Activated CD4-positive, alpha-beta T cell treated with anti-CD3 and anti-CD28 coated beads for 36 hours (primary cell): ENCODE data around the gene IQGAP3. TPM values are rescaled to one million over a fixed set of nuclear protein-coding genes. Genes with fewer than 3 reads are reported as not detected.

Source experiments
- ATAC-seq: fragments of 200-7000 bp; cut with Tn5 transposase; one replicate; pipeline ENCODE4 v1.10.0; 2021; ENCODE audit warnings: mild to moderate bottlenecking, moderate library complexity
- CTCF ChIA-PET: fragments of 350-600 bp; sonication (Branson Sonifier 250); formaldehyde crosslinking; loops from one replicate; lab custom pipeline; 2021; ENCODE audit warnings: antibody characterized with exemption; lab: Charles Lee
- POLR2A ChIA-PET: fragments of 350-600 bp; sonication (Branson Sonifier 250); formaldehyde crosslinking; loops from one replicate; lab custom pipeline; 2021; ENCODE audit warnings: antibody characterized with exemption, inconsistent platforms; lab: Charles Lee
- DNase-seq: peaks from one replicate; pipeline ENCODE4 v3.0.0-alpha.2; 2020
- H3K27ac Mint-ChIP-seq: one replicate; pipeline ENCODE4 v1.8.0; 2021; ENCODE audit warnings: mixed read lengths
- H3K27me3 Mint-ChIP-seq: one replicate; pipeline ENCODE4 v1.8.0; 2021; ENCODE audit warnings: mixed read lengths
- H3K36me3 Mint-ChIP-seq: one replicate; pipeline ENCODE4 v1.8.0; 2021; ENCODE audit warnings: low read depth, mixed read lengths
- H3K4me1 Mint-ChIP-seq: one replicate; pipeline ENCODE4 v1.8.0; 2021; ENCODE audit warnings: mixed read lengths
- H3K4me3 Mint-ChIP-seq: one replicate; pipeline ENCODE4 v1.8.0; 2021; ENCODE audit warnings: mild to moderate bottlenecking, moderate library complexity, mixed read lengths
- H3K9me3 Mint-ChIP-seq: one replicate; pipeline ENCODE4 v1.8.0; 2021; ENCODE audit warnings: low read depth, mixed read lengths
- intact Hi-C, 2 experiments: fragments of 100-400 bp; cut with DNase I in 1 of 2; cut with micrococcal nuclease in 1 of 2; formaldehyde crosslinking; loops; one replicate each; pipeline versions ENCODE4 v1.14.2 to v1.15.1; 2022 to 2024; cut with DNase I, micrococcal nuclease
- total RNA-seq, 2 experiments: library from RNA; stranded (reverse); gene quantifications; one replicate each; pipeline ENCODE4 v1.2.3, GENCODE V29; 2021

Gene IQGAP3
- total RNA-seq, 2 experiments from 2014 or later: 14.9 to 16.0 TPM

DNA sequence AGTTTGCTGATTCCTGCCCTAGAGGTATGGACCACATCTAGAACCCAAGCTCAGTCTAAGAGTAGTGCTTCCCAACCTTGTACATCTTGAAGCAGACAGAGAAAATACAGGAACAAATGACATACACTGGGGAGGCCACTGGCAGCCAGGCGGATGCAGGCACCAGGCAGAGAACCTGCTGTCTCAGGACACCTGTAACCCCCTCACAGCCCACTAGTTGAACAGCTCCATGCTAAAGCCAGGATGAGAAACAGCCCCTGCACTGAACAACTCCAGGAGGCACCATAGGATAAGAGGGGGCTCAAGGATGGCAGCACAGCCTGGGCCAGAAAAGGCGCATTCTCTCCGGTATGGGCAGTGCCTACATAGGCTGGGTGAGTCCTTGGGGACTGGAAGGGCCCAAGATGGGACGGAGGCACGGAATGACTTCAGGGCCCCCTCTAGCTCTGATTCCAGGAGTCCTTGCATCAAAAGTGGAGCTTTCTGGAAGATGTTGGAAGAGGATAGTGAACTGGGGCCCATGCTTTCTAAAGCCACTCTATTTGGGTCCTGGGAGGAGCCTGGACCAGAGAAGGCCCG lies 87.8 kb downstream of the IQGAP3 start:
- Mint-ChIP-seq H3K4me3 (no peak overlapping the region), H3K27ac (peak overlapping the region; percentile 39), H3K27me3 (no peaks in the 10 kb centered on the region), H3K9me3 (no peaks in the 10 kb centered on the region), H3K4me1 (peaks cover 76% of the 10 kb centered on the region), H3K36me3 (peaks cover 29% of the 10 kb centered on the region)
- intact Hi-C loops: loop anchor here (5.0 kb wide), 2 partner anchors 98 to 108 kb away; partner anchors contain the start of gene NAXE (in 1 of the 2)
- DNase-seq (no peak), ATAC-seq (no peak)
- ChIA-PET POLR2A (interaction anchor here (0.6 to 1.5 kb wide), 3 partner anchors 16 to 53 kb away, joined by 3 to 8 read pairs (median 3); no protein-coding TSS in a partner anchor), CTCF (interaction anchor here (0.6 to 10.0 kb wide), 13 partner anchors 12 to 437 kb away, joined by 3 to 63 read pairs (median 3); partner anchors contain the start of gene MEF2D)

DNA sequence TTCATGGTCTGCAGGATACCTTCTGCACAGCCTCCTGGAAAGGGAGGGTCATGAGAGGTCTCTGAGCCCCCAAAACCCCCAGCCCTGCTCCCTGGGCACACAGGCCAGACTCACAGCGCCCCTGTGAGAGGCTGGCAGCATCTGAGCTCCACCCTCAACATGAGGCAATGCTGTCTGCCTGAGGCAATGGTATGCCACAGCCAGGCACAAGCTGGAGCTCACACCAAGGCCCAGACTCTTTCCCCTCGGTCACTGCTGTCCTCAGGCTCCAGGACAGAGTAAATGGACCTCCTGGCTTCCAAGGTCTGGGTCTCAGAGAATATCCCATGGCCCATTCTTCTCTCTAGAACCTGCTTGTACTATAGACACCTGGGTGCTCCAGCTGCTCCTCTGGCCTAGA lies 89.0 kb downstream of the IQGAP3 start:
- intact Hi-C loops: loop anchor here (5.0 kb wide), 2 partner anchors 99 to 109 kb away; partner anchors contain the start of gene NAXE (in 1 of the 2)

DNA sequence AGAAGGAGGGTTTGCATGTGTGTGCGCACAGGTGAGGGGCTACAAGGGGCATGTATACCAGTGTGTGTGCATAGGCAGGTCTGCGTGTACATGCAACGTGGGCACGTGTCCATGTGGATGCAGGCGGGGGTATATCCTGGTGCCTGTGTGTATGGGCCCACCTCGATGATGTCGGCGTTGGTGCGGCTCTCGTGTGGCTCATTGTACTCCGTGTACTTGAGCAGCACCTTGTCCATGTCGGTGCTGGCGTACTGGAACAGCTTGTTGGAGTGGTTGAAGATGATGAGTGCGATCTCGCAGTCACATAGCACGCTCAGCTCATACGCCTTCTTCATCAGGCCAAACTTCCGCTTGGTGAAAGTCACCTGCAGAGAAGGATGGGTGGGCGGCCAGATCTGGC lies 90.1 kb downstream of the IQGAP3 start:
- Mint-ChIP-seq H3K27ac (no peak overlapping the region), H3K9me3 (no peaks in the 10 kb centered on the region), H3K36me3 (peaks cover 41% of the 10 kb centered on the region), H3K27me3 (no peaks in the 10 kb centered on the region), H3K4me1 (peaks cover 61% of the 10 kb centered on the region), H3K4me3 (no peak overlapping the region)
- DNase-seq (no peak), ATAC-seq (no peak)
- CTCF ChIA-PET: interaction anchor here (0.7 to 4.2 kb wide), 8 partner anchors 9 to 223 kb away, joined by 3 to 36 read pairs (median 9); partner anchors contain the start of gene CRABP2
- intact Hi-C loops: loop anchor here (5.0 kb wide), 2 partner anchors 100 to 110 kb away; partner anchors contain the start of gene NAXE (in 1 of the 2)
- POLR2A ChIA-PET: no interaction called here

More for the DNA sequence above, 89.0 kb downstream of the IQGAP3 start:
- ChIA-PET POLR2A (interaction anchor here (1.5 kb wide), 1 partner anchor 18 kb away, joined by 3 read pairs; no protein-coding TSS in a partner anchor), CTCF (interaction anchor here (0.6 to 10.0 kb wide), 10 partner anchors 8 to 243 kb away, joined by 3 to 63 read pairs (median 3); partner anchors contain the start of gene MEF2D)
- Mint-ChIP-seq H3K27me3 (no peaks in the 10 kb centered on the region), H3K4me1 (peaks cover 64% of the 10 kb centered on the region), H3K27ac (peak overlapping the region; percentile 71), H3K4me3 (no peak overlapping the region), H3K36me3 (peaks cover 36% of the 10 kb centered on the region), H3K9me3 (no peaks in the 10 kb centered on the region)
- no peak for DNase-seq
- no peak for ATAC-seq

DNA sequence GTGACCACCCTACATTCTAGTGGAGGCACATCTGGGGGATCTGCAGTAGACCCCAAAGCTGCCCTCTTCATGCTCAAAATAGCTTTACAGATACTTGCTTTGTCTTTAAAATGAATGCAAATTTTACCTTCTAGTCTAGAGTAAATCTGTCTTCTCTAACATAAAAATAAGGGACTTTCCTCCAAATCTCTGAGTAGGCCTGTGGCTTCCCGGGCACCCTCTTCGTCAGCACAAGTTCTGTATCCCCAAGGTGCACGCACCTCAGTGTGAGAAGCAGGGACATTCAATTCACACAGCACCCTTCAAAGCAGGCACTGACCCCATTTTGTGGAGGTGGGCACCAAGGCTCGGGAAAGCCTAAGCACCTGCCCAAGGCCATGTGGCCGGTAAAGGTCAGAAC lies 90.8 kb downstream of the IQGAP3 start:
- peaks cover 45% of the 10 kb centered on the region for H3K36me3 Mint-ChIP-seq
- ATAC-seq (peak; percentile 68), DNase-seq (peak; percentile 74)
- H3K4me1 Mint-ChIP-seq: peaks cover 61% of the 10 kb centered on the region
- H3K27me3 Mint-ChIP-seq: no peaks in the 10 kb centered on the region
- no peaks in the 10 kb centered on the region for H3K9me3 Mint-ChIP-seq
- intact Hi-C loops: loop anchor here (1.0 to 5.0 kb wide), 6 partner anchors 18 to 127 kb away; partner anchors contain the start of genes GPATCH4 (in 1 of the 2) and NAXE (in 1 of the 2)
- peak overlapping the region; percentile 4 for H3K4me3 Mint-ChIP-seq
- CTCF ChIA-PET: interaction anchor here (0.6 to 4.2 kb wide), 21 partner anchors 10 to 909 kb away, joined by 3 to 45 read pairs (median 5); partner anchors contain the start of genes MEF2D and TTC24
- peak overlapping the region; percentile 72 for H3K27ac Mint-ChIP-seq
- POLR2A ChIA-PET: interaction anchor here (0.8 to 1.2 kb wide), 2 partner anchors 19 to 21 kb away, joined by 3 to 4 read pairs; partner anchors contain the start of gene MEF2D

DNA sequence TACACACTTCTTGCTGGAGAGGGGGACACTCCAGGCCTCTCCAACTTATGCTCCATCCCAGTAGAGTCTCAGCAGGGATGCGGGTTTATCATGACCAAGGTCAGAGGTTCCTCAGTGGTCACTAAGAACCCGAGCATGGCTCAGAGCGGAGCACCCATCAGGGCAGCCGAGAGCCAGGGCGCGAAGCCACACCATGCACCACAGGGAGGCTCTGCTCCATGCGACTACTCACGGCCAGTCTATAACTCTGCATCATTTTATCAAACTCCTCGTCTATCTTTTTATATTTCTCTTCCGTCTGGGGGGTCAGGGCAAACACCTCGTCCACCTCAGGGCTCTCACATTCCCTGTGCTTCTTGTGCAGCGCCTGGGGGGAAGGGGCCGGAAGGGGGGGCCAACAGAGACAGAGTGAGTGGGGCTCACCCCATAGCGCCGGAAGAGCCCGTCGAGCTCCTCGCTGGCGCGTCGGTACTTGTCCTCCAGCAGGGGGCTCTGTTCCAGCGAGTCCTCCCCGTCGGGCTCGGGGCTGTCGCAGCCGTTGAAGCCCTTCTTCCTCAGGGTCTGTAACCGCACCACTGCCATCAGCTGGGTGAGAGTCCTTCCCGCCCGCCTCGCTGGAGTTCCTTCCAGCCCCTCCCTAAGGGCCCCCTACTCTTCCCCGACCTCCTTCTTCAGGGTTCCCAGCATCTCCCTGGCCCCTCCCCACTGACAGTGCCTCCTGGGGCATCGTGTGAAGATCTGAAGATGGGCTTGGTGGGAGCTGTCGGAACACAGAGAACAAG lies 91.8 kb downstream of the IQGAP3 start:
- DNase-seq (peak; percentile 89), ATAC-seq (peak; percentile 82)
- H3K27me3 Mint-ChIP-seq: no peaks in the 10 kb centered on the region
- H3K9me3 Mint-ChIP-seq: no peaks in the 10 kb centered on the region
- peak overlapping the region; percentile 25 for H3K4me3 Mint-ChIP-seq
- ChIA-PET CTCF (interaction anchor here (0.6 to 4.2 kb wide), 38 partner anchors 9 to 247 kb away, joined by 3 to 45 read pairs (median 5); partner anchors contain the start of genes MEF2D, NAXE and TTC24), POLR2A (interaction anchor here (0.6 to 1.7 kb wide), 6 partner anchors 8 to 24 kb away, joined by 3 to 7 read pairs (median 4); partner anchors contain the start of gene MEF2D)
- H3K27ac Mint-ChIP-seq: peak overlapping the region; percentile 72
- intact Hi-C loops: loop anchor here (1.0 to 5.0 kb wide), 8 partner anchors 19 to 128 kb away; partner anchors contain the start of genes GPATCH4 (in 1 of the 2), MEF2D (in 1 of the 2) and NAXE (in 1 of the 2)
- peaks cover 64% of the 10 kb centered on the region for H3K4me1 Mint-ChIP-seq
- H3K36me3 Mint-ChIP-seq: peaks cover 51% of the 10 kb centered on the region

DNA sequence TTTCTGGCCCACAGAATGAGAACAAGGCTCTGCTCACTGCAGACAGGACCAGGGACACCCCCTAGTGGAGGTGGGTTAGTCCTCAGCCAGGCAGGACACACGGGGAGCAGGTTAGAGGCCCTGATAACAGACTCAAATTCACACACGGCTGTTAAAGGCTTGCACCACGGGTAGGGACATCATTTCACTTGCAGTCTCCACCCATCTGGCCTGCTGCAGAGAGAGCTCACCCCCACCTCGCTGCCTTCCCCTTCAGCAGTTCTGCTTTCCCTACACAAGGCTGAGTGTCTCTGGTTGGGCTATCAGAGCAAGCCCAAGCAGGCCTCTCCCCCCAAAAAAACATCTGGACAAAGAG lies 92.4 kb downstream of the IQGAP3 start:
- intact Hi-C loops: loop anchor here (1.0 to 5.0 kb wide), 7 partner anchors 20 to 129 kb away; partner anchors contain the start of genes GPATCH4 (in 1 of the 2), MEF2D (in 1 of the 2) and NAXE (in 1 of the 2)
- ChIA-PET POLR2A (interaction anchor here (0.6 to 1.7 kb wide), 6 partner anchors 9 to 25 kb away, joined by 3 to 7 read pairs (median 4); partner anchors contain the start of gene MEF2D), CTCF (interaction anchor here (0.6 to 4.2 kb wide), 30 partner anchors 8 to 248 kb away, joined by 3 to 45 read pairs (median 5); partner anchors contain the start of genes MEF2D, NAXE and TTC24)
- no peaks in the 10 kb centered on the region for H3K27me3 Mint-ChIP-seq
- peaks cover 66% of the 10 kb centered on the region for H3K4me1 Mint-ChIP-seq
- peaks cover 56% of the 10 kb centered on the region for H3K36me3 Mint-ChIP-seq
- DNase-seq: no peak
- H3K27ac Mint-ChIP-seq: peak overlapping the region; percentile 72
- H3K4me3 Mint-ChIP-seq: no peak overlapping the region
- H3K9me3 Mint-ChIP-seq: no peaks in the 10 kb centered on the region
- no peak for ATAC-seq

DNA sequence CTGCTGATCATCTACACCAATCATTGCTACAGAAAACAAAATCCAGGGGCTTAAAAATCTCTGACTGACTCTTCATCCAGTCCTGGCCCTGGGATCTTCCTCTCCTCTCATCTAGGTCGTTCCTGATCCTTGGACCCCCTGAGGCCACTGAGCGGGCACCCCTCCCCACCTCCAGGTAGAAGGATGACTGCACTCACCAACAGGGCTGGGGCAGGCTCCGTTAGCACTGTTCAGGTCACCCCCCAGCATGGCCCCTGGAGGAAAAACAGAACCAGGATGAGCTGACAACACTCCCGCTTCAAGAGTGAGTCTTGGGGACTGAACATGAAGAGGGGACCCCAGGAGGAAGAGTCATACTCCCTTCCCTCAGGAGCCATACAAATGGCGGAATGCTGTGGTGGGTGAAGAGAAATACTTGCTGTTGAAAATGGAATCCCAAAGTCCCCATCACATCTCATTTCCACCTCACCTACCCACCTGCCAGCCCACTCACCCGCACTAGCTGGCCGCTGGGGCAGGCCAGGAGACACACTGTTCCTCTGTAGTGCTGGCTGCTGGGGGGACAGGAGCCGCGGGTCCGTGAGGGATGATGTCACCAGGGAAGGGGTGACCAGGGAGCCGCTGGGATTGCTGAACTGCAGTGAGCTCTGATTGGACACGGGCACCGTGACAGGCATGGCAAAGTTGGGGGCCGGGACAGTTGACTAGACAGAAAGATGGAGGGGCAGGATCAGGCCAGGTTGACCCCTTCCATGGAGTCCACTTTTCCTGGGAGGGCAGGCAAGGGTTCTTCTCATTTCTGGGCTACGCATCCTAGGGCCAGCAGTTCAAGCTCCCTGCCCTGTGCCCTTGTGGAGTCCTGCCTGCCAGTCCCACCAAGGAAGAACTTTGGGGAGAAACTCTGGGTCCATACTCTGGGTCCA lies 93.0 kb downstream of the IQGAP3 start:
- intact Hi-C loops: loop anchor here (1.0 to 5.0 kb wide), 7 partner anchors 21 to 129 kb away; partner anchors contain the start of genes GPATCH4 (in 1 of the 2), MEF2D (in 1 of the 2) and NAXE (in 1 of the 2)
- no peaks in the 10 kb centered on the region for H3K9me3 Mint-ChIP-seq
- no peak for ATAC-seq
- H3K27me3 Mint-ChIP-seq: no peaks in the 10 kb centered on the region
- peaks cover 63% of the 10 kb centered on the region for H3K4me1 Mint-ChIP-seq
- peaks cover 58% of the 10 kb centered on the region for H3K36me3 Mint-ChIP-seq
- POLR2A ChIA-PET: interaction anchor here (1.7 kb wide), 1 partner anchor 26 kb away, joined by 4 read pairs; no protein-coding TSS in a partner anchor
- CTCF ChIA-PET: interaction anchor here (0.8 to 4.2 kb wide), 3 partner anchors 12 to 23 kb away, joined by 4 to 45 read pairs (median 36); partner anchors contain the start of gene MEF2D
- H3K27ac Mint-ChIP-seq: peak overlapping the region; percentile 7
- H3K4me3 Mint-ChIP-seq: no peak overlapping the region
- DNase-seq: no peak

DNA sequence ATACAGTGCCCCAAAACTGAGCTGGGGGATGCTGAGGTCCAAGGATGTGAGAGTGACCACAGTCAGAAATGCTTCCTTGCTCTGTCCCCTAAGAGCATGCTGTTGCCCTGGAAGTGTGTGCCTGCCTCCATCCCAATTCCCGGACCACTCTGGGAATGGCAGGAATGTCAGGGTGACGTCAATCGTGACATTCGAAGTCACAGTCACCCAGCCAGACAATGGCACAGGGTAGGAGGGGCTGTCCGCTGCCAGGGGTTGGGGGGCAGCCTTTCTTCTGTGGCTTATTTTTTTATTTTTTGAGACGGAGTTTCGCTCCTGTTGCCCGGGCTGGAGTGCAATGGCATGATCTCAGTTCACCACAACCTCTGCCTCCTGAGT lies 94.1 kb downstream of the IQGAP3 start:
- ATAC-seq (no peak), DNase-seq (no peak)
- Mint-ChIP-seq H3K4me3 (no peak overlapping the region), H3K9me3 (no peaks in the 10 kb centered on the region), H3K4me1 (peaks cover 56% of the 10 kb centered on the region), H3K36me3 (peaks cover 70% of the 10 kb centered on the region), H3K27ac (peak overlapping the region; percentile 48), H3K27me3 (no peaks in the 10 kb centered on the region)
- ChIA-PET POLR2A (no interaction called here), CTCF (interaction anchor here (0.7 kb wide), 1 partner anchor 21 kb away, joined by 3 read pairs; no protein-coding TSS in a partner anchor)
- intact Hi-C loops: no loop called here

DNA sequence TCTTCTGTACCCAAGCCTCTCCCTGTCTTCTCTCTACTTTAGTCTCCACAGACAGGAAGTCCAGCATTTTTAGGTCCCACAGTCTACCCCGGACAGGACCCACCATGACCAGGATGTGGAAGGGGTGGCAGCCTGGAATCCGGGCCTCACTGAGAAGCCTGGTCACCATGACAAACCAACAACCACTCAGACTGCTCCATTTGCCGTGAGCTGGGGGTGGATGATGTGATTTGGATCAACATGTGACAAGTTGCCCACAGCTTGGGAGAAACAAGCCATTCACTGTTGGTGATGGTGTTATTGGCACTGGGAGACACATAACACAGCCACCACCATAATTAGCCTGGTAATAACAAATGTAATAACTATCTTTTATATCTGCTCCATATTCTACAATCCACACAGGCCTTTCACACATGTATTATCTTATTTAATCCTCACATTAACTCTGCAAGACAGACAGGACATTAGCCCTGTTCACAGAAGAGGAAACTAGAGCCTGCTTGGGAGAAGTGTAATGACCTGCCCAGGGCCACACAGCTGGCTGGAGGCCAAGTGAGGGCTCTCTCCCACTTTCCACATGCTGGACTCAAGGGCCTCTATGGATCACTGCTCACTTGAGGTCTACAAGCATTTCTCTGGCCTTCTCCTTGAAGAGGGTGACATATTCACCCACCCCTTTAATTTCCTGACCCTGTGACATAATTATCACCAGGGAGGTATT lies 94.7 kb downstream of the IQGAP3 start:
- Mint-ChIP-seq H3K36me3 (peaks cover 73% of the 10 kb centered on the region), H3K27ac (peak overlapping the region; percentile 48), H3K4me3 (no peak overlapping the region), H3K4me1 (peaks cover 50% of the 10 kb centered on the region), H3K9me3 (no peaks in the 10 kb centered on the region), H3K27me3 (no peaks in the 10 kb centered on the region)
- DNase-seq (no peak), ATAC-seq (no peak)
- CTCF ChIA-PET: interaction anchor here (0.7 kb wide), 1 partner anchor 21 kb away, joined by 3 read pairs; no protein-coding TSS in a partner anchor
- POLR2A ChIA-PET: no interaction called here
- intact Hi-C loops: no loop called here
